ENCODE measurements around the gene GPR35. TPM values are rescaled to one million over a fixed set of nuclear protein-coding genes. Genes with fewer than 3 reads are reported as not detected.

Gene GPR35
- total and polyA plus RNA-seq, 2 of the 13 experiments (the other 11 are each of a cell fraction or from before 2014, with no cell fraction given) = 27.1 to 44.2 TPM

- TF ChIP-seq MLXIP (CRISPR knock-in tag; IDR thresholded peaks at IDR 0.05; ENCODE audit: borderline replicate concordance) = no peak
- TF ChIP-seq ZFP36L2 (CRISPR knock-in tag; IDR thresholded peaks at IDR 0.05) = no peak
- no peak for TF ChIP-seq STAT5B (CRISPR knock-in tag; IDR thresholded peaks at IDR 0.05)
- TF ChIP-seq SSRP1 (CRISPR knock-in tag; IDR thresholded peaks at IDR 0.05) = no peak; the same call in 1 of the 2 replicates
- TF ChIP-seq ZNF460 (CRISPR knock-in tag; IDR thresholded peaks at IDR 0.05; ENCODE audit: borderline replicate concordance) = no peak
- TF ChIP-seq, protein P1, sequence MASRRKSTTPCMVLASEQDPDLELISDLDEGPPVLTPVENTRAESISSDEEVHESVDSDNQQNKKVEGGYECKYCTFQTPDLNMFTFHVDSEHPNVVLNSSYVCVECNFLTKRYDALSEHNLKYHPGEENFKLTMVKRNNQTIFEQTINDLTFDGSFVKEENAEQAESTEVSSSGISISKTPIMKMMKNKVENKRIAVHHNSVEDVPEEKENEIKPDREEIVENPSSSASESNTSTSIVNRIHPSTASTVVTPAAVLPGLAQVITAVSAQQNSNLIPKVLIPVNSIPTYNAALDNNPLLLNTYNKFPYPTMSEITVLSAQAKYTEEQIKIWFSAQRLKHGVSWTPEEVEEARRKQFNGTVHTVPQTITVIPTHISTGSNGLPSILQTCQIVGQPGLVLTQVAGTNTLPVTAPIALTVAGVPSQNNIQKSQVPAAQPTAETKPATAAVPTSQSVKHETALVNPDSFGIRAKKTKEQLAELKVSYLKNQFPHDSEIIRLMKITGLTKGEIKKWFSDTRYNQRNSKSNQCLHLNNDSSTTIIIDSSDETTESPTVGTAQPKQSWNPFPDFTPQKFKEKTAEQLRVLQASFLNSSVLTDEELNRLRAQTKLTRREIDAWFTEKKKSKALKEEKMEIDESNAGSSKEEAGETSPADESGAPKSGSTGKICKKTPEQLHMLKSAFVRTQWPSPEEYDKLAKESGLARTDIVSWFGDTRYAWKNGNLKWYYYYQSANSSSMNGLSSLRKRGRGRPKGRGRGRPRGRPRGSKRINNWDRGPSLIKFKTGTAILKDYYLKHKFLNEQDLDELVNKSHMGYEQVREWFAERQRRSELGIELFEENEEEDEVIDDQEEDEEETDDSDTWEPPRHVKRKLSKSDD (CRISPR knock-in tag; IDR thresholded peaks at IDR 0.05; ENCODE audit: low read depth) = no peak
- TF ChIP-seq, protein P2, sequence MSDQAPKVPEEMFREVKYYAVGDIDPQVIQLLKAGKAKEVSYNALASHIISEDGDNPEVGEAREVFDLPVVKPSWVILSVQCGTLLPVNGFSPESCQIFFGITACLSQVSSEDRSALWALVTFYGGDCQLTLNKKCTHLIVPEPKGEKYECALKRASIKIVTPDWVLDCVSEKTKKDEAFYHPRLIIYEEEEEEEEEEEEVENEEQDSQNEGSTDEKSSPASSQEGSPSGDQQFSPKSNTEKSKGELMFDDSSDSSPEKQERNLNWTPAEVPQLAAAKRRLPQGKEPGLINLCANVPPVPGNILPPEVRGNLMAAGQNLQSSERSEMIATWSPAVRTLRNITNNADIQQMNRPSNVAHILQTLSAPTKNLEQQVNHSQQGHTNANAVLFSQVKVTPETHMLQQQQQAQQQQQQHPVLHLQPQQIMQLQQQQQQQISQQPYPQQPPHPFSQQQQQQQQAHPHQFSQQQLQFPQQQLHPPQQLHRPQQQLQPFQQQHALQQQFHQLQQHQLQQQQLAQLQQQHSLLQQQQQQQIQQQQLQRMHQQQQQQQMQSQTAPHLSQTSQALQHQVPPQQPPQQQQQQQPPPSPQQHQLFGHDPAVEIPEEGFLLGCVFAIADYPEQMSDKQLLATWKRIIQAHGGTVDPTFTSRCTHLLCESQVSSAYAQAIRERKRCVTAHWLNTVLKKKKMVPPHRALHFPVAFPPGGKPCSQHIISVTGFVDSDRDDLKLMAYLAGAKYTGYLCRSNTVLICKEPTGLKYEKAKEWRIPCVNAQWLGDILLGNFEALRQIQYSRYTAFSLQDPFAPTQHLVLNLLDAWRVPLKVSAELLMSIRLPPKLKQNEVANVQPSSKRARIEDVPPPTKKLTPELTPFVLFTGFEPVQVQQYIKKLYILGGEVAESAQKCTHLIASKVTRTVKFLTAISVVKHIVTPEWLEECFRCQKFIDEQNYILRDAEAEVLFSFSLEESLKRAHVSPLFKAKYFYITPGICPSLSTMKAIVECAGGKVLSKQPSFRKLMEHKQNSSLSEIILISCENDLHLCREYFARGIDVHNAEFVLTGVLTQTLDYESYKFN (CRISPR knock-in tag; conservative IDR thresholded peaks at IDR 0.05) = peak; percentile 83
- TF ChIP-seq ZNF20 (CRISPR knock-in tag; IDR thresholded peaks at IDR 0.05) = no peak
- peak; percentile 87 for TF ChIP-seq KAT8 (CRISPR knock-in tag; IDR thresholded peaks at IDR 0.05)
- TF ChIP-seq NR2C2 (CRISPR knock-in tag; IDR thresholded peaks at IDR 0.05; ENCODE audit: borderline replicate concordance) = no peak
- TF ChIP-seq, protein P3, sequence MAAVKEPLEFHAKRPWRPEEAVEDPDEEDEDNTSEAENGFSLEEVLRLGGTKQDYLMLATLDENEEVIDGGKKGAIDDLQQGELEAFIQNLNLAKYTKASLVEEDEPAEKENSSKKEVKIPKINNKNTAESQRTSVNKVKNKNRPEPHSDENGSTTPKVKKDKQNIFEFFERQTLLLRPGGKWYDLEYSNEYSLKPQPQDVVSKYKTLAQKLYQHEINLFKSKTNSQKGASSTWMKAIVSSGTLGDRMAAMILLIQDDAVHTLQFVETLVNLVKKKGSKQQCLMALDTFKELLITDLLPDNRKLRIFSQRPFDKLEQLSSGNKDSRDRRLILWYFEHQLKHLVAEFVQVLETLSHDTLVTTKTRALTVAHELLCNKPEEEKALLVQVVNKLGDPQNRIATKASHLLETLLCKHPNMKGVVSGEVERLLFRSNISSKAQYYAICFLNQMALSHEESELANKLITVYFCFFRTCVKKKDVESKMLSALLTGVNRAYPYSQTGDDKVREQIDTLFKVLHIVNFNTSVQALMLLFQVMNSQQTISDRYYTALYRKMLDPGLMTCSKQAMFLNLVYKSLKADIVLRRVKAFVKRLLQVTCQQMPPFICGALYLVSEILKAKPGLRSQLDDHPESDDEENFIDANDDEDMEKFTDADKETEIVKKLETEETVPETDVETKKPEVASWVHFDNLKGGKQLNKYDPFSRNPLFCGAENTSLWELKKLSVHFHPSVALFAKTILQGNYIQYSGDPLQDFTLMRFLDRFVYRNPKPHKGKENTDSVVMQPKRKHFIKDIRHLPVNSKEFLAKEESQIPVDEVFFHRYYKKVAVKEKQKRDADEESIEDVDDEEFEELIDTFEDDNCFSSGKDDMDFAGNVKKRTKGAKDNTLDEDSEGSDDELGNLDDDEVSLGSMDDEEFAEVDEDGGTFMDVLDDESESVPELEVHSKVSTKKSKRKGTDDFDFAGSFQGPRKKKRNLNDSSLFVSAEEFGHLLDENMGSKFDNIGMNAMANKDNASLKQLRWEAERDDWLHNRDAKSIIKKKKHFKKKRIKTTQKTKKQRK (IDR thresholded peaks at IDR 0.05; ENCODE audit: low read length) = no peak
- TF ChIP-seq SP2 (CRISPR knock-in tag; IDR thresholded peaks at IDR 0.05) = peak; percentile 6; the same call in 1 of the 2 replicates
Measured at GRCh38 chr2:240604291-240604938, 20.9 kb upstream of the GPR35 start (continued).
